Measurements from ENCODE around the gene C6orf89.

Gene C6orf89

GRCh38 chr6:36857325-36857724 is 28.4 kb upstream of the C6orf89 start:
- Histone ChIP-seq H3K9me3 (ENCODE audit: control insufficient read depth, low read length) (no peaks in the 10 kb centered on the region), H3K27me3 (ENCODE audit: control insufficient read depth, insufficient read depth, low read length) (no peaks in the 10 kb centered on the region), H3K4me3 (ENCODE audit: low read length) (no peak overlapping the region), H3K9ac (ENCODE audit: low read length) (no peak overlapping the region), H3K36me3 (ENCODE audit: control insufficient read depth, insufficient read depth, low read length) (no peaks in the 10 kb centered on the region), H3K4me1 (ENCODE audit: control insufficient read depth, insufficient read depth, low read length) (no peaks in the 10 kb centered on the region)

- no peak overlapping the region for H3K4me3 ChIP-seq (ENCODE audit: low read length)
- peak overlapping the region; percentile 12 for H3K9ac ChIP-seq (ENCODE audit: low read length)
- no peaks in the 10 kb centered on the region for H3K9me3 ChIP-seq (ENCODE audit: control insufficient read depth, low read length)
- no peaks in the 10 kb centered on the region for H3K36me3 ChIP-seq (ENCODE audit: control insufficient read depth, insufficient read depth, low read length)
- H3K27me3 ChIP-seq (ENCODE audit: control insufficient read depth, insufficient read depth, low read length) = no peaks in the 10 kb centered on the region
- no peaks in the 10 kb centered on the region for H3K4me1 ChIP-seq (ENCODE audit: control insufficient read depth, insufficient read depth, low read length)
Observed at GRCh38 chr6:36858407-36858981, 27.3 kb upstream of the C6orf89 start.

- H3K36me3 ChIP-seq (ENCODE audit: control insufficient read depth, insufficient read depth, low read length) = no peaks in the 10 kb centered on the region
- H3K4me1 ChIP-seq (ENCODE audit: control insufficient read depth, insufficient read depth, low read length) = no peaks in the 10 kb centered on the region
- H3K9me3 ChIP-seq (ENCODE audit: control insufficient read depth, low read length) = no peaks in the 10 kb centered on the region
Observed at GRCh38 chr6:36860126-36860525, 25.6 kb upstream of the C6orf89 start.

DNA sequence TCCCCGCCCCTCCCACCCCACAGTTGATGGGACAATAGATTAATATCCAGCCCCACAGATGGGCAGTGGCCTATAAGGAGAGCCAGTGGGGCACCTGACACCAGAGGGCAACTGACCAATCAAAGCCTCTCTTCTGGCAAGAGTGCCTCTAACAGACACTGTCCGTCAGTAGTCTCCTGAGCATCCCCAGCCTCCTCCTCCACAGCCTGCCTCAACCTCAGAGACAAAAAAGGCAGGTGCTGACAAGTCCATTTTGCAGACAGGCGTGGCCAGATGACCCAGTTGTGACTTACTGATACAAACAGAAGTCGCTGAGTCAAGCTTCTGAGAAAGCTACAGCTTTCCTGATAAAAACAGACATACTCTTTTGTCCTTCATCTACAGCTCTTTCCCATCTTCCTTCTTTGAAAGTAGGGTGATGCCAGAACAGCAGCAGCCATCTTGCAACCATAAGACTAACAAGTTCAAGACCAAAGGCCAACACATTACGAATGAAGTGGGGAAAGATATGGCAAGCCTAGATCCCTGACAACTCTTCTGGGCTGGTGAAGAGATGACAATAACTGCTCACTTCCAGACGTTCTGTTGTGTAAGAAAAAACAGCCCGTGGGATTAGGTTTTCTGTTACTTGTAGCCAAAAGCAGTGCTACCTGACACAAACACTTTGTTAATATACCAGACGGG is 23.4 kb upstream of the C6orf89 start:
- Histone ChIP-seq H3K4me3 (ENCODE audit: low read length) (no peak overlapping the region), H3K36me3 (ENCODE audit: control insufficient read depth, insufficient read depth, low read length) (no peaks in the 10 kb centered on the region), H3K9ac (ENCODE audit: low read length) (no peak overlapping the region), H3K4me1 (ENCODE audit: control insufficient read depth, insufficient read depth, low read length) (no peaks in the 10 kb centered on the region), H3K9me3 (ENCODE audit: control insufficient read depth, low read length) (no peaks in the 10 kb centered on the region), H3K27me3 (ENCODE audit: control insufficient read depth, insufficient read depth, low read length) (no peaks in the 10 kb centered on the region)

More at GRCh38 chr6:36860126-36860525, 25.6 kb upstream of the C6orf89 start:
- Histone ChIP-seq H3K4me3 (ENCODE audit: low read length) (no peak overlapping the region), H3K27me3 (ENCODE audit: control insufficient read depth, insufficient read depth, low read length) (no peaks in the 10 kb centered on the region), H3K9ac (ENCODE audit: low read length) (no peak overlapping the region)

DNA sequence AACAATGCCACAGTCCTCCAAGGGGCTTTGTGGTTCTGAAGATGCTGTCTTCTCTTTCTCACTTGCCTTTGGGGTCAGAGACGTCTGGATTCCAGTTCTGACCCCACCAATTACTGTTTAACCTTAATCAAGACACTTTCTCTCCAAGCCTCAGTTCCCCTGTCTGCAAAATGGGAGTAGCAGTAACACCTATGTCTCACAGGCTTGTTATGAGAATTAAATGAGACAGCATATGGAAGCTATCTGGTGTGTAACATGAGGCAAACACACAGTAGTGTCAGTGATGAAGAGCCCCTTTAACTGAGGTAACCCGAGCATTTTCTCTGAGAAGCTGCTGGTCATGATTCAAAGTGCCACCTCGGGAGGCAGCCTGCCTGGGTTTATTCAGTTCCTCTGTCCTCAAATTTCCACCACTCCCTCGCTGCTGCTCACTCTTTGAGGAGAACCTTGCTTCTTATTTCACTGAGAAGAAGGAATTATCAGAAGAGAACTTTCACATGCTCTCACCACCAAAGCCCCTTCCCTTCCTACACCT is 22.8 kb upstream of the C6orf89 start:
- Histone ChIP-seq H3K9me3 (ENCODE audit: control insufficient read depth, low read length) (no peaks in the 10 kb centered on the region), H3K4me1 (ENCODE audit: control insufficient read depth, insufficient read depth, low read length) (peaks cover 4% of the 10 kb centered on the region), H3K4me3 (ENCODE audit: low read length) (no peak overlapping the region), H3K9ac (ENCODE audit: low read length) (no peak overlapping the region), H3K36me3 (ENCODE audit: control insufficient read depth, insufficient read depth, low read length) (no peaks in the 10 kb centered on the region), H3K27me3 (ENCODE audit: control insufficient read depth, insufficient read depth, low read length) (no peaks in the 10 kb centered on the region)

GRCh38 chr6:36863670-36864540 is 21.8 kb upstream of the C6orf89 start:
- peaks cover 4% of the 10 kb centered on the region for H3K4me1 ChIP-seq (ENCODE audit: control insufficient read depth, insufficient read depth, low read length)
- H3K4me3 ChIP-seq (ENCODE audit: low read length) = no peak overlapping the region
- no peak overlapping the region for H3K9ac ChIP-seq (ENCODE audit: low read length)
- no peaks in the 10 kb centered on the region for H3K36me3 ChIP-seq (ENCODE audit: control insufficient read depth, insufficient read depth, low read length)
- H3K27me3 ChIP-seq (ENCODE audit: control insufficient read depth, insufficient read depth, low read length) = no peaks in the 10 kb centered on the region
- H3K9me3 ChIP-seq (ENCODE audit: control insufficient read depth, low read length) = no peaks in the 10 kb centered on the region

DNA sequence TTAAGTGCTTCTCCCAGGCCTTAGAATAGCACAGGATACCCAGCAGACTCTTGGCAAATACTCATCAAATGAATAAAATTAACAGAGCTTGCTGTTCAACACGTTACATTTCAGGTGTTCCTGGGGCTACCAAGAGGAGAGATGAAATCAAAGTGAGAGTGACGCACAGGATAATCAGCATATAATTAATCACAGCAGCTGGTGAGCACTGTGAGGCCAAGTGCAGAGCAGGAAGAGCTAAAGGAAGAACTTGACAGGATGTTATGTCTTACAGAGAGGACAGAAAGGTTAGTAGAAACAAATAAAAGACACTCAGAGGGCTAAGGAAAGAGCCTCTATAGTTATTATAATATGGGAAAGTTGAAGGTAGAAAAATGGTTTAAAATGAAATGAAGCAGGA is 19.9 kb upstream of the C6orf89 start:
- no peaks in the 10 kb centered on the region for H3K36me3 ChIP-seq (ENCODE audit: control insufficient read depth, insufficient read depth, low read length)
- H3K27me3 ChIP-seq (ENCODE audit: control insufficient read depth, insufficient read depth, low read length) = no peaks in the 10 kb centered on the region
- H3K9ac ChIP-seq (ENCODE audit: low read length) = no peak overlapping the region
- no peaks in the 10 kb centered on the region for H3K9me3 ChIP-seq (ENCODE audit: control insufficient read depth, low read length)
- H3K4me1 ChIP-seq (ENCODE audit: control insufficient read depth, insufficient read depth, low read length) = peaks cover 4% of the 10 kb centered on the region
- no peak overlapping the region for H3K4me3 ChIP-seq (ENCODE audit: low read length)

DNA sequence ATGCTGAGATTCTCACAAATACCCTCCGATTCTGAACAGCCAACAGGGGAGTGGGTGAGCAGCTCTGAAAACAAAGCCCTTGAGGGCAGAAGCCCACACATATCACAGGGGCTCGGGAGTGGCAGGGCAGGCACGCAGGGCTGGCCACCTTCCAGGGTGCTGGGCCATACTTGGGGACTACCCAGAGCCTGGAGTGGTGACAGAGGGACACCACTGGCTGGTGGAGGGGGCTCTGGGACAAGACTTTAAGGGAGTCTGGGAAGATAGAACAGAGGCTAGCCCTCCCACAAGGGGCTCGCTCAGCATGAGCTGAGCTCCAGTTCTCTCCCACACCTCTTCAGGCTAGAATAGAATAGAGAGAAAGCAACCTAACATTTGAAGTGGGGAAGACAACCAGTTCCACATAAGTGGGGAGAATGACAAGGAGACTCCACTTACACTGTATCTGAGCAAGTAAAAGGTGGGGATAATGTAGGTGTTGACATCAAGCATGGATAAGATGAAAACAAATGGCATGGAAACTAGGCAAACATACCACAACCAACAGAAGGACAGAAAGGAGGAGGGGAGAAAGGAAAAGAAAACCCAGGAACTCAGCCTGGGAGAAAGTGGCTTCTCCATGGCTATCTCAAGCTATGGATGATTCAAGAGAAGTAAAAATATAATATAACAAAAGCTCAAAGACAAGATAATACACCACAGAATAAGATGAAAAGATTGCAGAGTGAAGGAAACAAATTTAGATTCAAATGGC is 18.1 kb upstream of the C6orf89 start:
- no peaks in the 10 kb centered on the region for H3K9me3 ChIP-seq (ENCODE audit: control insufficient read depth, low read length)
- H3K4me3 ChIP-seq (ENCODE audit: low read length) = no peak overlapping the region
- H3K36me3 ChIP-seq (ENCODE audit: control insufficient read depth, insufficient read depth, low read length) = no peaks in the 10 kb centered on the region
- no peaks in the 10 kb centered on the region for H3K27me3 ChIP-seq (ENCODE audit: control insufficient read depth, insufficient read depth, low read length)
- H3K4me1 ChIP-seq (ENCODE audit: control insufficient read depth, insufficient read depth, low read length) = peaks cover 4% of the 10 kb centered on the region
- no peak overlapping the region for H3K9ac ChIP-seq (ENCODE audit: low read length)

DNA sequence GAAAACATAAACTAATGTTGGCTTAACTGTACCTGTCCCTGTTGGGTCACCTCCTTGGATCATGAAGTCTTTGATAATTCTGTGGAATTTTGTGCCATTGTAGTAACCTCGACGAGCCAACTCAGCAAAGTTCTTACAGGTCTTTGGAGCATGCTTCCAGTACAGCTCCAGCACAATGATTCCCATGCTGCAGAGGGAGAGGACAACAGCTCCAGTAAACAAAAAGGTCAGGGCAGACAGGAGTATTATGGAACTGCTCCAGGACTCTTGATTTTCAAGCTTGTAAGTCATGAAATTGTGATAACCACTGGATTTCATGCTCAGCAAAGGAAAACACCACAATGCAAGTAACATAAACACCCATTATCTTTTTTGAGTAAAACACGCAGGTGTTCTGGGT is 14.1 kb upstream of the C6orf89 start:
- H3K27me3 ChIP-seq (ENCODE audit: control insufficient read depth, insufficient read depth, low read length) = no peaks in the 10 kb centered on the region
- no peak overlapping the region for H3K9ac ChIP-seq (ENCODE audit: low read length)
- H3K9me3 ChIP-seq (ENCODE audit: control insufficient read depth, low read length) = no peaks in the 10 kb centered on the region
- H3K4me1 ChIP-seq (ENCODE audit: control insufficient read depth, insufficient read depth, low read length) = peaks cover 8% of the 10 kb centered on the region
- no peaks in the 10 kb centered on the region for H3K36me3 ChIP-seq (ENCODE audit: control insufficient read depth, insufficient read depth, low read length)
- no peak overlapping the region for H3K4me3 ChIP-seq (ENCODE audit: low read length)

DNA sequence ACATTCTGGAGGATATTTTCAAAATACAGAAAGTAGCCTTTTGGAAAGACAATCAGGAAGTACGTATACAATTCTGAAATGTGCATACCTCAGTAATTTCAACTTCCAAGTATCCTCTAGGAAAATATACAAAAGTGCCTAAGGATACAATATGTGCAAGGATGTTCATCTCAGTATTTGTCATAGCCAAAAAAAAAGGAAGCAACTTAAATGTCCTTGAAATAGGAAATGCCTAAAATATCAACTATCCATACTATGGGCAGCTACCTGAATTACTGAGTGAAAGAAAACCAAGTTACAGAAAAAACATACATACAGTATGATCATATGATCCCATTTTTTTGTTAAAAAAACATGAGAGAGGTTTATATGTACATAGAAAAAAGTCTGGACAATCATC is 12.6 kb upstream of the C6orf89 start:
- H3K36me3 ChIP-seq (ENCODE audit: control insufficient read depth, insufficient read depth, low read length) = no peaks in the 10 kb centered on the region
- peaks cover 3% of the 10 kb centered on the region for H3K4me1 ChIP-seq (ENCODE audit: control insufficient read depth, insufficient read depth, low read length)
- no peaks in the 10 kb centered on the region for H3K27me3 ChIP-seq (ENCODE audit: control insufficient read depth, insufficient read depth, low read length)
- no peaks in the 10 kb centered on the region for H3K9me3 ChIP-seq (ENCODE audit: control insufficient read depth, low read length)
- no peak overlapping the region for H3K9ac ChIP-seq (ENCODE audit: low read length)
- no peak overlapping the region for H3K4me3 ChIP-seq (ENCODE audit: low read length)

GRCh38 chr6:36873612-36874442 is 11.9 kb upstream of the C6orf89 start:
- Histone ChIP-seq H3K4me1 (ENCODE audit: control insufficient read depth, insufficient read depth, low read length) (peaks cover 3% of the 10 kb centered on the region), H3K4me3 (ENCODE audit: low read length) (peak overlapping the region; percentile 49), H3K36me3 (ENCODE audit: control insufficient read depth, insufficient read depth, low read length) (no peaks in the 10 kb centered on the region), H3K27me3 (ENCODE audit: control insufficient read depth, insufficient read depth, low read length) (no peaks in the 10 kb centered on the region), H3K9me3 (ENCODE audit: control insufficient read depth, low read length) (no peaks in the 10 kb centered on the region), H3K9ac (ENCODE audit: low read length) (peak overlapping the region; percentile 79)

Measured in mucosa of stomach (tissue), 1 donor.